GM12878 (cell line): ENCODE measurements around the gene ADAMTS14. TPM values are rescaled to one million over a fixed set of nuclear protein-coding genes. Genes with fewer than 3 reads are reported as not detected.

Experiments
- BHLHE40 ChIP-seq, 2 experiments: fragments of 450-650 bp in 1 of 2; IDR thresholded peaks; 2 replicates each; pipeline ENCODE4 v1.6.1; 2011 to 2017; ENCODE audit warnings: low read depth in 2 of 2, borderline replicate concordance in 1 of 2, improper control_type of control experiment in 1 of 2, low read length in 1 of 2, mild to moderate bottlenecking in 1 of 2
- CREB1 ChIP-seq: IDR thresholded peaks from 2 replicates; pipeline ENCODE4 v1.6.1; 2012; ENCODE audit warnings: low read depth, mild to moderate bottlenecking, inconsistent platforms
- JUND ChIP-seq: IDR thresholded peaks from 2 replicates; pipeline ENCODE4 v1.6.1; 2012; ENCODE audit warnings: low read depth, mild to moderate bottlenecking, low read length, improper control_type of control experiment, moderate library complexity
- POLR2AphosphoS2 ChIP-seq: IDR thresholded peaks from 2 replicates; pipeline ENCODE4 v1.6.1; 2011; ENCODE audit warnings: low read depth, mild to moderate bottlenecking, low read length, improper control_type of control experiment, moderate library complexity
- POLR2AphosphoS5 ChIP-seq: IDR thresholded peaks from 2 replicates; pipeline ENCODE4 v1.6.1; 2011; ENCODE audit warnings: mild to moderate bottlenecking, low read length, inconsistent platforms
- RAD21 ChIP-seq: IDR thresholded peaks from 2 replicates; pipeline ENCODE4 v1.6.1; 2011; ENCODE audit warnings: mild to moderate bottlenecking, low read depth, low read length, moderate library complexity; ENCODE audit not compliant: insufficient read depth
- RELA ChIP-seq: fragments of 450-650 bp; IDR thresholded peaks from 2 replicates; pipeline ENCODE4 v1.8.0; 2014; ENCODE audit warnings: borderline replicate concordance; ENCODE audit not compliant: partially characterized antibody
- SPI1 ChIP-seq: IDR thresholded peaks from 2 replicates; pipeline ENCODE4 v1.6.1; 2011; ENCODE audit warnings: low read depth, mild to moderate bottlenecking, low read length, moderate library complexity, borderline replicate concordance; ENCODE audit not compliant: insufficient read depth
- STAT1 ChIP-seq: fragments of 450-650 bp; conservative IDR thresholded peaks from 2 replicates; pipeline ENCODE4 v1.6.1; 2014; ENCODE audit warnings: antibody characterized with exemption, mild to moderate bottlenecking
- TCF12 ChIP-seq: IDR thresholded peaks from 2 replicates; pipeline ENCODE4 v1.6.1; 2011; ENCODE audit warnings: low read depth, mild to moderate bottlenecking, low read length
- YBX1 ChIP-seq: fragments of 450-650 bp; IDR thresholded peaks from 2 replicates; pipeline ENCODE4 v1.6.1; 2016; ENCODE audit warnings: antibody characterized with exemption
- ZNF207 ChIP-seq: fragments of 450-650 bp; IDR thresholded peaks from 2 replicates; pipeline ENCODE4 v1.6.1; 2014; ENCODE audit warnings: antibody characterized with exemption, mild to moderate bottlenecking, borderline replicate concordance
- polyA plus RNA-seq, 11 experiments: library from polyadenylated mRNA; depleted of rRNA in 4 of 11; unstranded in 6 of 11; stranded (reverse) in 5 of 11; fragments of >200 nt; fragmentation: Nextera tagmentation in 4 of 11; fragmentation: Illumina TruSeq in 1 of 11; extraction: Ambion mirVana in 4 of 11; extraction: Trizol in 1 of 11; gene quantifications; 1 replicate in 1 of 11; 2 replicates in 10 of 11; pipeline versions ENCODE4 v1.2.1 to v1.2.3, GENCODE V29; 2011 to 2016; ENCODE audit warnings: inconsistent platforms in 2 of 11, missing spikeins in 2 of 11, low read depth in 1 of 11
- total RNA-seq, 4 experiments: library from RNA; depleted of rRNA in 3 of 4; stranded (reverse); fragments of >200 nt in 3 of 4; fragmentation: Illumina TruSeq in 1 of 4; extraction: Trizol in 1 of 4; gene quantifications; 2 replicates each; pipeline versions ENCODE4 v1.2.1 to v1.2.3, GENCODE V29; 2013 to 2021
- TF ChIP-seq, protein P1 (sequence below): fragments of 450-650 bp; conservative IDR thresholded peaks from 2 replicates; pipeline ENCODE4 v1.6.1; 2017; ENCODE audit warnings: mild to moderate bottlenecking, moderate library complexity
- TF ChIP-seq, protein P2 (sequence below): IDR thresholded peaks from 2 replicates; pipeline ENCODE4 v1.6.1; 2012; ENCODE audit warnings: improper control_type of control experiment, low read depth, low read length; ENCODE audit not compliant: insufficient replicate concordance

The ADAMTS14 gene
- total and polyA plus RNA-seq, 10 of the 15 experiments (the other 5 are each of a cell fraction or from before 2014, with no cell fraction given), result 0.03 to 0.05 TPM; not detected in 8

DNA sequence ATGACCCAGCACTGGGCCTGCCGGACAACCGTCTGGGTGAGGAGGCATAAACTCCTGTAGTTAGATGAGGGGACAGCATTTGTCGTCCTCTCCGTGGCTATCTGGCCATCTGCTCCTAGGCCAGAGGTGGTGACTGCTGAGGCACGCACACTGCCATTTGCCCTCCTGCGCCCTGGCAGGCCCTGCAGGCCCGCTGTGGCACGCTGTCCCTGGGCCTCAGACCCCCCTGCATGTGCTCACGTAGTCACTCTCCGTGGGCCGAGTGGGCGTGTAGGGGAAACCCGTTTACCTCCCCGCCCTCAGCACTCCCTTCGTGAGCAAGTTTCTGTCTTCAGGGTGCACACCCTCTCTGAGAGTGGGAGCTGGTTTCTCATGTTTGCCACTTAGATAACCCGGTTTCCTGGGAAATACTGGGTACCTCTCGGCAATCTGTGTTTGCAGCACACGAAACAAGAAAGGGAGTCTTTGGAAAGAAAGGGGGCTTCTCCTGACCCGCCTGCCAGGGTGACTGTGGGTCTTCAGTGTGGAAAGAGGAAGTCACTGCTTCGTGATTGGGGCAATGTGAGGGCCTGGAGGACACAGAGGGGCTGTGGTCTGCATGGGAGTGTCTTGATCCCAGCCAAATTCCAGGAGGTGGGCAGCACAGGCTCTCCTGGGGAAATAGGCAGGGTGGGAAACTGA is 10.8 kb downstream of the ADAMTS14 start (continued):
- TF ChIP-seq POLR2AphosphoS5 (no peak), BHLHE40 (IDR thresholded peaks at IDR 0.05; ENCODE audit: borderline replicate concordance in 1 of 2, low read depth in 2 of 2, low read length in 1 of 2) (peak in 1 of 2 experiments; percentile 45; a peak in 1 of 4 replicates), SPI1 (peak; percentile 81; the same call in 1 of the 2 replicates), POLR2AphosphoS2 (no peak), STAT1 (no peak), YBX1 (no peak), RAD21 (no peak), JUND (no peak), CREB1 (no peak), RELA (no peak), TCF12 (no peak), ZNF207 (no peak)
- TF ChIP-seq, protein P1, sequence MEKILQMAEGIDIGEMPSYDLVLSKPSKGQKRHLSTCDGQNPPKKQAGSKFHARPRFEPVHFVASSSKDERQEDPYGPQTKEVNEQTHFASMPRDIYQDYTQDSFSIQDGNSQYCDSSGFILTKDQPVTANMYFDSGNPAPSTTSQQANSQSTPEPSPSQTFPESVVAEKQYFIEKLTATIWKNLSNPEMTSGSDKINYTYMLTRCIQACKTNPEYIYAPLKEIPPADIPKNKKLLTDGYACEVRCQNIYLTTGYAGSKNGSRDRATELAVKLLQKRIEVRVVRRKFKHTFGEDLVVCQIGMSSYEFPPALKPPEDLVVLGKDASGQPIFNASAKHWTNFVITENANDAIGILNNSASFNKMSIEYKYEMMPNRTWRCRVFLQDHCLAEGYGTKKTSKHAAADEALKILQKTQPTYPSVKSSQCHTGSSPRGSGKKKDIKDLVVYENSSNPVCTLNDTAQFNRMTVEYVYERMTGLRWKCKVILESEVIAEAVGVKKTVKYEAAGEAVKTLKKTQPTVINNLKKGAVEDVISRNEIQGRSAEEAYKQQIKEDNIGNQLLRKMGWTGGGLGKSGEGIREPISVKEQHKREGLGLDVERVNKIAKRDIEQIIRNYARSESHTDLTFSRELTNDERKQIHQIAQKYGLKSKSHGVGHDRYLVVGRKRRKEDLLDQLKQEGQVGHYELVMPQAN, result no peak
- TF ChIP-seq, protein P2, sequence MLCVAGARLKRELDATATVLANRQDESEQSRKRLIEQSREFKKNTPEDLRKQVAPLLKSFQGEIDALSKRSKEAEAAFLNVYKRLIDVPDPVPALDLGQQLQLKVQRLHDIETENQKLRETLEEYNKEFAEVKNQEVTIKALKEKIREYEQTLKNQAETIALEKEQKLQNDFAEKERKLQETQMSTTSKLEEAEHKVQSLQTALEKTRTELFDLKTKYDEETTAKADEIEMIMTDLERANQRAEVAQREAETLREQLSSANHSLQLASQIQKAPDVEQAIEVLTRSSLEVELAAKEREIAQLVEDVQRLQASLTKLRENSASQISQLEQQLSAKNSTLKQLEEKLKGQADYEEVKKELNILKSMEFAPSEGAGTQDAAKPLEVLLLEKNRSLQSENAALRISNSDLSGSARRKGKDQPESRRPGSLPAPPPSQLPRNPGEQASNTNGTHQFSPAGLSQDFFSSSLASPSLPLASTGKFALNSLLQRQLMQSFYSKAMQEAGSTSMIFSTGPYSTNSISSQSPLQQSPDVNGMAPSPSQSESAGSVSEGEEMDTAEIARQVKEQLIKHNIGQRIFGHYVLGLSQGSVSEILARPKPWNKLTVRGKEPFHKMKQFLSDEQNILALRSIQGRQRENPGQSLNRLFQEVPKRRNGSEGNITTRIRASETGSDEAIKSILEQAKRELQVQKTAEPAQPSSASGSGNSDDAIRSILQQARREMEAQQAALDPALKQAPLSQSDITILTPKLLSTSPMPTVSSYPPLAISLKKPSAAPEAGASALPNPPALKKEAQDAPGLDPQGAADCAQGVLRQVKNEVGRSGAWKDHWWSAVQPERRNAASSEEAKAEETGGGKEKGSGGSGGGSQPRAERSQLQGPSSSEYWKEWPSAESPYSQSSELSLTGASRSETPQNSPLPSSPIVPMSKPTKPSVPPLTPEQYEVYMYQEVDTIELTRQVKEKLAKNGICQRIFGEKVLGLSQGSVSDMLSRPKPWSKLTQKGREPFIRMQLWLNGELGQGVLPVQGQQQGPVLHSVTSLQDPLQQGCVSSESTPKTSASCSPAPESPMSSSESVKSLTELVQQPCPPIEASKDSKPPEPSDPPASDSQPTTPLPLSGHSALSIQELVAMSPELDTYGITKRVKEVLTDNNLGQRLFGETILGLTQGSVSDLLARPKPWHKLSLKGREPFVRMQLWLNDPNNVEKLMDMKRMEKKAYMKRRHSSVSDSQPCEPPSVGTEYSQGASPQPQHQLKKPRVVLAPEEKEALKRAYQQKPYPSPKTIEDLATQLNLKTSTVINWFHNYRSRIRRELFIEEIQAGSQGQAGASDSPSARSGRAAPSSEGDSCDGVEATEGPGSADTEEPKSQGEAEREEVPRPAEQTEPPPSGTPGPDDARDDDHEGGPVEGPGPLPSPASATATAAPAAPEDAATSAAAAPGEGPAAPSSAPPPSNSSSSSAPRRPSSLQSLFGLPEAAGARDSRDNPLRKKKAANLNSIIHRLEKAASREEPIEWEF, result no peak
